Stimulated activated CD4-positive, alpha-beta T cell treated with anti-CD3 and anti-CD28 coated beads, TNF-alpha, amount 100 ng/mL, for 4 hours (primary cell): Measurements from ENCODE around the gene ARGLU1.

Experiments
- DNase-seq, 3 experiments: peaks; one replicate each; pipeline ENCODE4 v3.0.0-alpha.2; 2020; ENCODE audit warnings: low read depth in 3 of 3

Gene ARGLU1

DNA sequence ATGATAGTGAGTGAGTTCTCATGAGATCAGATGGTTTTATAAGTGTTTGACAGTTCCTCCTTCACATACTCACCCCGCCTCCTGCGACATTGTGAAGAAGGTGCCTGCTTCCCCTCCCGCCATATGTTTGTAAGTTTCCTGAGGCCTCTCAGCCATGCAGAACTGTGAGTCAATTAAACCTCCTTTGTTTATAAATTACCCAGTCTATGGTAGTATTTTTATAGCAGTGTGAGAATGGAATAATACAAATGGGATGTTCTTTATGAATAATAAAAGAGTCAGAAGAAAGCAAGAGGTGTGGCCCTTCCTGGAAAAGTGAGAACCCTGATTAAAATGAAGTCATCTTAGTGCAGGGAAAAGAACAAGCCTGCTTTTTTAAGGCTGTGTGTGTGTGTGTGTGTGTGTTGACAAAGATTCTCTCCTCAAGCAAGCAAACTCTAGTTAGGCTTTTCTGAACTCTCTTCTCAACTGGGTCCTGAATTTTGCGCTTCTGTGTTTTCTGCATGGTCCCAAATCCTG is 18.8 kb upstream of the ARGLU1 start:
- no peak for DNase-seq

DNA sequence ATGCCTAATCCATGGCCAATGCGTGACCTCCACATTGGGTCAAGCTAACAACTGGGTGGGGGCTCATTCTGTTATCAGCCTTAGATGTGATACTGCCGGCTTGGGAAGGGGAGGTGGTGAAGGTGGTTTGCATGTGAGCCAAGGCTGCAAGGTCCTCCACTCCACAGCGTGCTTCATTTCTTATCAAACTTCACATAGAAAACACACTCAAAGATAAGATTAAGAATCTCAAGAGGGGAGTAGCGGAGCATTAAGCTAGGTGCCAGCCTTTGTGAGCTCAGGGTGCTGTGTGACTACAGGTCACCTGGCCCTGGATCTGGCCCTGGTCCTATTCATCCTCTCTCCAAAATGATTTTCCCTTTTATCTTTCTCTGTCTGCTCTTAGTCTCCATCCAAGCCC is 13.3 kb upstream of the ARGLU1 start:
- DNase-seq = no peak

DNA sequence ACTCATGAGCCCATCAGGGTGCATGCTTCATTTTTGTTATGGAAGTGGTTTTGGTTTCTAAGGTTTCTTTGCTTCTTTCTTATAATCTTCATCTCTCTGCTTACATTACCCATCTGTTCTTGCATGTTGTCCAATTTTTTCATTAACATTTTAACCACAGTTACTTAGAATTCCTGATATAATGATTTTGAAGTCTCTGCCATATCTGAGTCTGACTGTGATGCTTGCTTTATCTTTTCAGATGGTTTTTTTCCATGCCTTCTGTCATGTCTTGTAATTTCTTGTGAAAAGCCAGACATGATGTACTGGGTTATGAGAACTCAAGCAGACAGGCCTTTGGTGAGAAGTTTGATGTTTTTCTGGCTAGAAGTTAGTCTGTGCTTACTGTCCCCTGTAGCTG is 8.0 kb upstream of the ARGLU1 start:
- DNase-seq = no peak

- DNase-seq = no peak
Measured at GRCh38 chr13:106573868-106574267, 5.9 kb upstream of the ARGLU1 start.

DNA sequence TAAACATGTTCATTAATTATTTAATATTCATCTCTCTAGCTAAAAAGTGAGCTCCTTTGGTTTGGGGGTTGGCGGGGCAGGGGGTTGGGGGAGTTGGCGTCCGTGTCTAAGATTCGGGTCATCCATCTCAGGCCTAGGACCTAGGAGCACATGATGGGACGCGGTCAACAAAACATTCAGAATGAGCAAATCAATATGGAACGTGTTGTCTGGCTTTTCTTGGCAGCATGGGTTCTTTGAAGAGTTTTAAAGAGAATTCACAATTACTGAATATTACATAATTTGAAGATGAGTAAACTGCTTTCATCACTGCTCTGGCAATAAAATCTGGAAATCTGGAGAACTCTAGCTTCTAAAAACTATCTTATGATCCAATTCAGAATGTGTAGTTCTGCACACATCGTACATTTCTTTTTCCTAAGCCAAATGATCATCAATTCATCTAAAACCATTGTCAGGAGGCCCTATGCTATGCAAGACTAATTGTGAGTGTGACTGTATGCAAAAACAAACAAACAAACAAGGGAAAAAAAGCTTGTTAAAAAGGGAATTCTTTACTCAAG is 5.4 kb upstream of the ARGLU1 start:
- no peak for DNase-seq

DNA sequence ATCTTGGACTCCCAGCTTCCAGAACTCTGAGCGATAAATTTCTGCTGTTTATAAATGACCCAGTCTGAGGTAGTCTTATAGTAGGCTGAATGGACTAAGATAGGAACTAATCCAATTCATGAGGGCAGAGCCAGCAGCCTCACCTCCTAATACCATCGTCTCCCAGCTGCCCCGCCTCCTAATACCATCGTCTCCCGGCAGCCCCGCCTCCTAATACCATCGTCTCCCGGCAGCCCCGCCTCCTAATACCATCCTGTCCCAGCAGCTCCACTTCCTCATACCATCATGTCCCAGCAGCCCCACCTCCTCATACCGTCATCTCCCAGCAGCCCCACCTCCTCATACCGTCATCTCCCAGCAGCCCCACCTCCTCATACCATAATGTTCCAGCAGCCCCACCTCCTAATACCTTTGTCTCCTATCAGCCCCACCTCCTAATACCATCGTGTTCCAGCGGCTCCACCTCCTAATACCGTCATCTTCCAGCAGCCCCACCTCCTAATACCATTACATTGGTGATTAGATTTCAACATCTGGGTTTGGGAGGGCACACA is 2.4 kb upstream of the ARGLU1 start:
- peak; percentile 29 to 62 (median 51) for DNase-seq

GRCh38 chr13:106569233-106570095 is 1.5 kb upstream of the ARGLU1 start:
- DNase-seq = no peak

- no peak for DNase-seq
Measured at GRCh38 chr13:106568299-106569003, 514 bp upstream of the ARGLU1 start.

GRCh38 chr13:106566641-106567473 is 1.1 kb downstream of the ARGLU1 start:
- DNase-seq = peak in 1 of 3 experiments; percentile 1

DNA sequence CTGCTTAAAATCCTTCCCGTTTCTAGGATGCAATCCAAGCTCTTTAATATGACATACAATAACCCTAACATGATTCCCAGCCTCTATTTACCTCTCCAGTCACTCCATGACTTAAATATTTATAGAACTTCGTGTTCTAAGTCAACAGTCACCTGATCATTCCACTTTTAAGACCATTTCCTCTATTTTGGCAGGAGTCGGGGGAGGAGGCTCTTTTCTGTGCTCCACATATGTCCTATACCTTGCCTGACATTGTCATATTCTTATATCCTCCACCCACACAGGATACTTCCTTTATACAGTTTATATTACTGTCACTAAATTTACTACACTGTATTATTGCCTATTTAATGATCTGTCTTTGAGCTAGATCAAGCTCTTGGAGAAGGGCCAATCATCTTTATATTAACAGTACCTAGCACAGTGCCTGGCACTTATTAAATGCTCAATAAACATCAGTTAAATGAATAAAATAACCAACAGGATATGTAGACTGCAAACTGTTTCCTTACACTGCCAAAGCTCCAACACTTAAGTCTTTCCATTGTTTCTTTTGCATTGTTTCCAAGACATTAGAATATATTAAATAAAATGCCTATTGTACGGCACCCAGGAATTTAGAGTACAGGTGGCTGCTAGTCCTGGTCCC is 2.7 kb downstream of the ARGLU1 start:
- DNase-seq = no peak

DNA sequence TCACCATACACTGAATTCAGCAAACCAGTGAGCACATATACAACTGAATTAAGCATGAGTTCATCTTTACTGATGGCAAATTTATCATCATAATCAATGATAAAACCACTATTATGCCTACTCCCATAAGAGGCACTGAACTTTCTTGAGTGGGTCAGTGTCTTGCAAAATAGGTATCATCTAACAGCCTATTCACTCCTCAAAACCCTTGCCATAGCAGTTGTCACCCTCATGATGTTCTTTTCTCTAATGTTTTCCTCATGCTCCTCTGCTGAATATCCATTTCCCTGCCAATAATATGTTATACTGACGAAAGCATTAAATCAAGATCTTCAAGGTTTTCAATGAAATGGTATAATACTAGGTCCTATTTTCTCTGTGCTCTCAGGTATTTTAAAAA is 5.6 kb downstream of the ARGLU1 start:
- no peak for DNase-seq

DNA sequence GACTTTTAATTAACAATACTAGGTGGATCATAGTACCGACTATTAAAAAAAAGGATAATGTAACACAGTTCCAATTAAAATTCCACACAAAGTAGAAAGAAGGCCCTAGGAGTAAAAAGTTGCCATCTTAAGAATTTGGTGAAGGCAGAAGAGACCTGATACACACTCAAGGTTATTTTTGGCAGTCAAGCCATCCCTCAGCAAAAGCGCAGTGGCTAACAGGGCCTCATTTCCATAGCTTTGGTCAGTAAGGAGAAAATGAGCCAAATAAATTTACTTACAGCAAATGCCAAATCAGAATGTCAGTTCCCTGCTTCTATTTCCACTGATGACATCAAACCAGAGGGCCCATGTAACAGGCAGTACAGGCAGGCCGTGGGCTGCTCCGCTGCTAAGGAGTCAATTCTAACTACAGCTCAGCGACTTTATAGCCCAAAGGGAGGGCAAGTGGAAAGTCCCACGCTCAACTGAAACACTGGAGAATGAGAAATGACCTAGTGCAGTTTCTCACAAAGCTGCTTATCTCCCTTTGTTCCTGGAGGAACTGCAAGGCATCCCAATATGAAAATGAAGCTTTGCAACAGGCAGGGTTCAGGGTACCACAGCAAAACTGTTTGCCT is 6.3 kb downstream of the ARGLU1 start:
- DNase-seq = peak; percentile 2 to 21 (median 9)

- DNase-seq = no peak
Measured at GRCh38 chr13:106560821-106561220, 7.1 kb downstream of the ARGLU1 start.

DNA sequence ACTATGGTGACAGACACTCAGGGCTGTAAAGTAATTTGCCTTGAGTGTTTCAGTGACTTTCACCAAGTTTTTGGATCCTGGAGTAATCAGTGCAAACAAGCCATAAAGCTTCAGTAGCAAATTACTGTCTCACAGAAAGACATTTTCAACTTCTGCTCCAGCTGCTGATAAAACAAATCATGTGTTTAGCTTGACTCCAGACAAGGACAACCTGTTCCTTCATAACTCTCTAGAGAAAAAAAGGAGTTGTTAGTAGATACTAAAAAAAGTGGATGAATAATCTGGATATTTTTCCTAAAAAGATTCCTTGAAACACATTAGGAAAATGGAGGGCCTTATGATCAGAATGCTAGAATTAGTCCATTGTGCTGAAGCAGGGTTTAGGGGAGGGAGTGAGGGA is 9.4 kb downstream of the ARGLU1 start:
- DNase-seq = no peak

GRCh38 chr13:106555631-106556328 is 12.2 kb downstream of the ARGLU1 start:
- DNase-seq = no peak

DNA sequence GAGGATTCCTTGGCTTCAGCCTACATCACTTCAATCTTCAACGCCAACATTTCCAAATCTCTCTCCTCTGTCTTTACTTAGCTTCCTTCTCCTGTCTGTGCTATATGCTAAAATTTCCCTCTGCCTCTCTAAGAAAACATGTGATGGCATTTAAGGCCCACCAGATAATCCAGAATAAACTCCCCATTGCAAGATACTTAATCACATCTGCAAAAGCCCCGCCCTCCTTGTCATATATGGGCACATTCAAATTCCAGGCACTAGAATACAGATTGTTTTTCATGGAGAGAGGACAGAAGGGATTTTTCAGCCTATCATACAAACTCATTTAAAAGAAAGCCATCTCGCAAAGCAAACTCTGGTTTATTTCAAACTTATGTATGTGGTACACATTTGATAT is 16.2 kb downstream of the ARGLU1 start:
- DNase-seq = no peak

GRCh38 chr13:106551350-106551749 is 16.6 kb downstream of the ARGLU1 start:
- DNase-seq = no peak

DNA sequence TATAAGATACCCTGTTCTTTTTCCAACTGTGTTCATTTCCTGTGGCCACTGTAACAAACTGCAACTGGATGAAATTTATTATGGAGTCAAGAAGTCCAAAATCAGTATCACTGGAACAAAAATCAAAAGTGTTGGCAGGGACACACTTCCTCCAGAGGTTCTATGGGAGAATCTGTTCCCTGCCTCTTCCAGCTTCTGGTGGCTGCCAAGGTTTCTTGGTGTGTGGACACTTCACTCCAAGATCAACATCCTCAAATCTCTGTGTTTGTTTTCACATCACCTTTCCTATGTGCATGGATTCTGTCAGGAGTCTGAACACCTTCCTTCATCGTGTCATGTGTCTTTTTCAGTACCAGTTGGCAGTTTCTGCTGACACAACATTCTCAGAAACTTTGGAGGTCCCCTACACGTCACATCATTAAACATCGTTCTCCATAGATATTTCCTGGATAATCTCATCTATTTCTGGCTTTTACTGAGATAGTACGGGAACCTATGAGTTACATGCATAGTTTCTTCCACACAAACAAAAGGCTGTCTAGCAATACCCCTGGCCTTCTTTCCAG is 17.3 kb downstream of the ARGLU1 start:
- DNase-seq = no peak

DNA sequence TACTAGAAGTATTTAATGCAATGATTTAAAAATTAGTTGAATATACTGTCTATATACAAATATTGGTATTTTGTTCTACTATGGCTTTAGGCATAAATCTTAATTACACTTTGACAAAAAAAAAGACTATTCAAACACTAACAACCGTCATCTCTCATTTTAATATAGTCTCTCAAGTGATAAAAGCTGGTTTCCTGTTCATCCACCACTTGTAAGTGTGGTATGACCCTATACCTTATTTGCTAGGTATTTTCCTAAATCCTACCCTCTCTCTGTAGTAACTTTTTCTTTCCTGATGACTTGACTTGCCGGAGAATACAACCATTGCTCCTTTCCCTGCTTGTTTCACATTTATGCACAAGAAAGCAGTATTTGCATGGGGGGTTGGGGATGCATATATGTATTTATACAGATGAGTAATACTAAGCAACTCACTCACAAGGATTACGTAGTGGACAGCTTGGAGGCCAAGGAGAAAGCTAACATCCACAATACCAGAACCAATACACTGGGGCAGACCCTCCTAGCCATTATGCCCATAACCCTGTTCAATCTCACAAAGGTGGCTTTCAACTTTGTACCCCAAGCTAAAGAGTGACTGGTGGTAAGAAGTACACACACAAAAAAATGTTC is 19.8 kb downstream of the ARGLU1 start:
- no peak for DNase-seq
